Thyroid gland (tissue), 4 donors: ENCODE results near the gene DOCK10.

ENCODE experiments used
- POLR2A ChIP-seq, 2 donors: fragments of 450-650 bp; IDR thresholded peaks; one replicate each; pipeline ENCODE4 v1.6.1; 2017; ENCODE audit warnings: antibody characterized with exemption in 2 of 2, mild to moderate bottlenecking in 2 of 2, moderate library complexity in 1 of 2
- TF ChIP-seq, protein P1 (sequence below), 6 experiments: fragments of 200-600 bp in 3 of 6; fragments of 450-650 bp in 3 of 6; sonication (generic) in 3 of 6; IDR thresholded peaks; one replicate each; pipeline ENCODE4 v1.5.1; 2016 to 2019; ENCODE audit warnings: antibody characterized with exemption in 6 of 6, mild to moderate bottlenecking in 2 of 6, inconsistent platforms in 1 of 6, moderate library complexity in 1 of 6

DNA sequence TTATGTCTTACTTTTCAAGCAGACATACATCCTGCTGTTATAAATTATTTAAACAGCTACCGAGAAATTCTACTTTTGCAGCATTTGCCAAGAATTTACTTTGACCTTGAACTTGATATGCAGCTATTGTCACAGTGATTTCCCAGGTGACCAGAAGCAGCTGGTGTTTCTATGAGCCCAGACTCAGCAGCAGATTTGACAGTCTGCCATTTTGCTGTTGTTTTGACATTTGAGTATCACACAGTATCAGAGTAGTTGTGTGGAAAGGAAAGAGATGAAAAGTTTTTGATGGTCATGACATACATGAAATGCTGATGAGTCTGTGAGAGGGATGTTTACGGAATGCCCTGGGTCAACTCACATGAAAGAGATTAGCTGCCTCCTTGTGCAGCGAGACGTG, 319.5 kb downstream of the DOCK10 start:
- TF ChIP-seq, protein P1, sequence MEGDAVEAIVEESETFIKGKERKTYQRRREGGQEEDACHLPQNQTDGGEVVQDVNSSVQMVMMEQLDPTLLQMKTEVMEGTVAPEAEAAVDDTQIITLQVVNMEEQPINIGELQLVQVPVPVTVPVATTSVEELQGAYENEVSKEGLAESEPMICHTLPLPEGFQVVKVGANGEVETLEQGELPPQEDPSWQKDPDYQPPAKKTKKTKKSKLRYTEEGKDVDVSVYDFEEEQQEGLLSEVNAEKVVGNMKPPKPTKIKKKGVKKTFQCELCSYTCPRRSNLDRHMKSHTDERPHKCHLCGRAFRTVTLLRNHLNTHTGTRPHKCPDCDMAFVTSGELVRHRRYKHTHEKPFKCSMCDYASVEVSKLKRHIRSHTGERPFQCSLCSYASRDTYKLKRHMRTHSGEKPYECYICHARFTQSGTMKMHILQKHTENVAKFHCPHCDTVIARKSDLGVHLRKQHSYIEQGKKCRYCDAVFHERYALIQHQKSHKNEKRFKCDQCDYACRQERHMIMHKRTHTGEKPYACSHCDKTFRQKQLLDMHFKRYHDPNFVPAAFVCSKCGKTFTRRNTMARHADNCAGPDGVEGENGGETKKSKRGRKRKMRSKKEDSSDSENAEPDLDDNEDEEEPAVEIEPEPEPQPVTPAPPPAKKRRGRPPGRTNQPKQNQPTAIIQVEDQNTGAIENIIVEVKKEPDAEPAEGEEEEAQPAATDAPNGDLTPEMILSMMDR (IDR thresholded peaks at IDR 0.05) = no peak
- TF ChIP-seq POLR2A (IDR thresholded peaks at IDR 0.05) = no peak
